HL-60 (cell line): Measurements from ENCODE around the gene ENKD1.

ENCODE experiments used
- DNase-seq, 2 experiments: peaks; one replicate each; pipeline ENCODE4 v3.0.0-alpha.2; 2010 to 2020; ENCODE audit warnings: low read depth in 1 of 2, low spot score in 1 of 2
- H3K27ac ChIP-seq: fragments of 250-450 bp; sonication (Bioruptor Pico); replicated peaks from 2 replicates; pipeline ENCODE4 v1.5.1; 2020; ENCODE audit warnings: mild to moderate bottlenecking, moderate library complexity
- H3K27me3 ChIP-seq: fragments of 250-450 bp; sonication (Bioruptor Pico); 2 replicates; pipeline ENCODE4 v1.5.1; 2021; ENCODE audit warnings: mild to moderate bottlenecking, moderate library complexity; ENCODE audit not compliant: insufficient read depth, poor library complexity, severe bottlenecking
- H3K4me3 ChIP-seq: replicated peaks from 2 replicates; pipeline ENCODE4 v1.5.1; 2011; ENCODE audit warnings: mild to moderate bottlenecking, control low read depth, low read length; ENCODE audit not compliant: insufficient read depth
- GABPA ChIP-seq: IDR thresholded peaks from 2 replicates; pipeline ENCODE4 v1.6.1; 2012; ENCODE audit warnings: low read depth
- POLR2AphosphoS5 ChIP-seq: IDR thresholded peaks from 2 replicates; pipeline ENCODE4 v1.6.1; 2012; ENCODE audit warnings: low read depth
- SPI1 ChIP-seq: IDR thresholded peaks from 2 replicates; pipeline ENCODE4 v1.6.1; 2012; ENCODE audit warnings: low read depth, mild to moderate bottlenecking, borderline replicate concordance
- TF ChIP-seq, protein P1 (sequence below): IDR thresholded peaks from one replicate; pipeline ENCODE4 v1.5.1; 2011; ENCODE audit warnings: low read length, control low read depth, inconsistent platforms; ENCODE audit not compliant: insufficient read depth
- TF ChIP-seq, protein P2 (sequence below): IDR thresholded peaks from 2 replicates; pipeline ENCODE4 v1.6.1; 2012; ENCODE audit warnings: low read depth; ENCODE audit not compliant: insufficient replicate concordance

Gene ENKD1

GRCh38 chr16:67613808-67614207, 52.7 kb downstream of the ENKD1 start:
- Histone ChIP-seq H3K27ac (no peak overlapping the region), H3K4me3 (no peak overlapping the region), H3K27me3 (no peaks in the 10 kb centered on the region)
- no peak for TF ChIP-seq SPI1
- TF ChIP-seq, protein P1, sequence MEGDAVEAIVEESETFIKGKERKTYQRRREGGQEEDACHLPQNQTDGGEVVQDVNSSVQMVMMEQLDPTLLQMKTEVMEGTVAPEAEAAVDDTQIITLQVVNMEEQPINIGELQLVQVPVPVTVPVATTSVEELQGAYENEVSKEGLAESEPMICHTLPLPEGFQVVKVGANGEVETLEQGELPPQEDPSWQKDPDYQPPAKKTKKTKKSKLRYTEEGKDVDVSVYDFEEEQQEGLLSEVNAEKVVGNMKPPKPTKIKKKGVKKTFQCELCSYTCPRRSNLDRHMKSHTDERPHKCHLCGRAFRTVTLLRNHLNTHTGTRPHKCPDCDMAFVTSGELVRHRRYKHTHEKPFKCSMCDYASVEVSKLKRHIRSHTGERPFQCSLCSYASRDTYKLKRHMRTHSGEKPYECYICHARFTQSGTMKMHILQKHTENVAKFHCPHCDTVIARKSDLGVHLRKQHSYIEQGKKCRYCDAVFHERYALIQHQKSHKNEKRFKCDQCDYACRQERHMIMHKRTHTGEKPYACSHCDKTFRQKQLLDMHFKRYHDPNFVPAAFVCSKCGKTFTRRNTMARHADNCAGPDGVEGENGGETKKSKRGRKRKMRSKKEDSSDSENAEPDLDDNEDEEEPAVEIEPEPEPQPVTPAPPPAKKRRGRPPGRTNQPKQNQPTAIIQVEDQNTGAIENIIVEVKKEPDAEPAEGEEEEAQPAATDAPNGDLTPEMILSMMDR, result no peak
- TF ChIP-seq, protein P2, sequence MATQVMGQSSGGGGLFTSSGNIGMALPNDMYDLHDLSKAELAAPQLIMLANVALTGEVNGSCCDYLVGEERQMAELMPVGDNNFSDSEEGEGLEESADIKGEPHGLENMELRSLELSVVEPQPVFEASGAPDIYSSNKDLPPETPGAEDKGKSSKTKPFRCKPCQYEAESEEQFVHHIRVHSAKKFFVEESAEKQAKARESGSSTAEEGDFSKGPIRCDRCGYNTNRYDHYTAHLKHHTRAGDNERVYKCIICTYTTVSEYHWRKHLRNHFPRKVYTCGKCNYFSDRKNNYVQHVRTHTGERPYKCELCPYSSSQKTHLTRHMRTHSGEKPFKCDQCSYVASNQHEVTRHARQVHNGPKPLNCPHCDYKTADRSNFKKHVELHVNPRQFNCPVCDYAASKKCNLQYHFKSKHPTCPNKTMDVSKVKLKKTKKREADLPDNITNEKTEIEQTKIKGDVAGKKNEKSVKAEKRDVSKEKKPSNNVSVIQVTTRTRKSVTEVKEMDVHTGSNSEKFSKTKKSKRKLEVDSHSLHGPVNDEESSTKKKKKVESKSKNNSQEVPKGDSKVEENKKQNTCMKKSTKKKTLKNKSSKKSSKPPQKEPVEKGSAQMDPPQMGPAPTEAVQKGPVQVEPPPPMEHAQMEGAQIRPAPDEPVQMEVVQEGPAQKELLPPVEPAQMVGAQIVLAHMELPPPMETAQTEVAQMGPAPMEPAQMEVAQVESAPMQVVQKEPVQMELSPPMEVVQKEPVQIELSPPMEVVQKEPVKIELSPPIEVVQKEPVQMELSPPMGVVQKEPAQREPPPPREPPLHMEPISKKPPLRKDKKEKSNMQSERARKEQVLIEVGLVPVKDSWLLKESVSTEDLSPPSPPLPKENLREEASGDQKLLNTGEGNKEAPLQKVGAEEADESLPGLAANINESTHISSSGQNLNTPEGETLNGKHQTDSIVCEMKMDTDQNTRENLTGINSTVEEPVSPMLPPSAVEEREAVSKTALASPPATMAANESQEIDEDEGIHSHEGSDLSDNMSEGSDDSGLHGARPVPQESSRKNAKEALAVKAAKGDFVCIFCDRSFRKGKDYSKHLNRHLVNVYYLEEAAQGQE, result no peak
- TF ChIP-seq POLR2AphosphoS5, result no peak
- no peak for TF ChIP-seq GABPA
- DNase-seq, result no peak
